GM18858 (cell line): ENCODE data around the gene INVS.
"Not testable (repeated sequence)": the region's sequence is repeated elsewhere in the genome, so short reads cannot be mapped to it uniquely, and the experiment has no call there.

Source experiments
- ATAC-seq: cut with Tn5 transposase; IDR thresholded peaks from one replicate; pipeline ENCODE4 v1.9.1; 2021; ENCODE audit not compliant: unreplicated experiment

INVS gene

DNA sequence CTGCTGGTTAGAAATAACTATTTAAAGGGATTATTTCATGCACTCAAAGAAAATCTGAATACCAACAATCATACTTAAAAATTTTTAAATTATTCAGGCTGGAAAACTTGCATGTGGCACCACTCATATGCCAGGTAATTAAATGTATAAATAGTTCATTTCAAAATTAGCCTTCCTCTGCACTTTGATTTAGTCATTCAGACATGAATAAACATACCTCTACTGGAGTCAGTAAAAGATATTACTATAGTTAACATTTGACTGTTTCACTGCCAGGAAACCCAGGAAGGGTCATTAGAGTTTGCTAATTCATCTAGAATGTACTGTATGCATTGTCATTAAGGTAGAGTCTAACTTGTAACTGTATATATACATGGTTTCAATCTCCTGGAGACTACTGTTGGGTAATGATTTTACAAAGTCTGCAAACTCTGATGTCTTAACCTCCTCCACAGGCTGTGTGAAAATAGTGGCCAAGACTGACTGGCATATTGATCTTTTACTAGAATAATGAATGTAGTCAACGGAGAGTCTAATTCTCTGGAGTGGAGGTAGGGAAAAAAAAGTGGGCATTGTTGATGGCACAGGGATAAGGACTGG, 210.0 kb downstream of the INVS start:
- no peak for ATAC-seq

DNA sequence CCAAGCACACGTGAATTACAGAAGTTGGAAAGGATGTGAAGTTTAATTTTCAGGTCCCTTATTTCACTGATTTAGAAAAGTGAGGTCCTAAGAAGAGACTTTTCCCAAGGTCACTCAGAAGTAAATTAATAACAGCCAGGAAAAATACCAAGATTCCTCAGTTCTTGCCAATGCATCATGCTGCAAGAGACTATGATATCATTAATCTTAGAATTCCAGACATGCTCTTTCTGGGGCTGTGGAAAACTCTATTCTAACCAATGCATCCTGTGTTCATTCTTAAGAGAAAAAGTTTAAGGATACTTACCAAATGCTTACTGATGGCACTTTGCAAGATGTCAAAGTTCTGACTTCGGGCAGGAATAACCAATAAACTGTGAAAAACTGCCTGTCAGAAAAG, 210.9 kb downstream of the INVS start:
- no peak for ATAC-seq

DNA sequence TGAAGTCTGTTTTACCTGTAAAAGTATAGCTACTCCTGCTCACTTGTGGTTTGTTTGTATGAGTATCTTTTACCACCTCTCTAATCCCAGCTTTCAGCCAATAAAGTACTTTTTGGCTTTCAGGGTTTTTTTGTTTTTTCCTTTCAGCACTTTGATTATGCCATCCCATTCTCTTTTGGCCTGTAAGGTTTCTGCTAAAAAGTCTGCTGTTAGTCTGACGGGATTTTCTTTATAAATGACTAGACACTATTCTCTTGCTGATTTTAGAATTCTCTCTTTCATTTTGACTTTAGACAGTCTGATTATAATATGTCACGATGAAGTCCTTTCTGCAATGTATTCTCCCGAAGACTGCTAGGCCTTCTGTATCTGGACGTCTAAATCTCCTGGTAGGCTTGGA, 216.5 kb downstream of the INVS start:
- ATAC-seq = no peak

DNA sequence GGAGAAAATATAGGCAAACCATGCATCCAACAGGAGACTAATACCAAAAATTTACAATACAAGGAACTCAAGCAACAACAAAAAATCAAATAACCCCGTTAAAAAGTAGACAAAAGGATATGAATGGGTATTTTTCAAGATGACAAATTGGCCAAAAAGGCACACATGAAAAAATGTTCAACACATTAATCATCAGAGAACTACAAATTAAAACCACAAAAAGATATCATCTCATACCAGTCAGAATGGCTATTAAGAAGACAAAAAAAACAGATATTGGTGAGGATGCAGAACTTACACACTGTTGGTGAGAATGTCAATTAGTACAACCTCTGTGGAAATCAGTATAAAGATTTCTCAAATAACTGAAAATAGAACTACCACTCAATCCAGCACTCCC, 218.7 kb downstream of the INVS start:
- ATAC-seq = no peak

DNA sequence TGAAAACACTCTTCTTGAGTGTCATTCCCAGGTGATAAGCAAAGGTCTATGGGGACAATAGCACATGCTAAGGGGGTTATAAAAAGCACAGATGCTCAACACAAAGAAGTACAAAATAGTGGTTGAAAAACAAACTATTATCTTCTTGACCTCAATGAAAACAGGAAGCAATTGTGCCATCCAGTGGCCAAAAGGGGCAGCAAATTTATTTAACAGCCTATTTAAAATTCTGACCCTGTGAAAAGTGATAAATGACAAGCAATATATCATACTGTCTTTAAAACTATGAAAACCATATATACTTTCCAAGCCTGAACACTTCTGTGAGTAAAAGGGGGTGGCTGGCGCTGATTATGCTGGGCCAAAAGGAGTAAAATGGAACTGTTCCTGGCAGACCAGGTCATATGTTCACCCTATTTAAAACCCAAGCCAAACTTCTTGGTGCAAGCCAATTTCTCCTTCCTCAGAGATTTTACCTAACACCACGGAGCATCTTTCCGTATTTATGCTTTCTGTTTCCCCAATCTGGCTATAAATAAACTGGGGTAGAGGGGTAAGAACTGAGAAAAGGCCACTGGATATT, 224.0 kb downstream of the INVS start:
- ATAC-seq = no peak

DNA sequence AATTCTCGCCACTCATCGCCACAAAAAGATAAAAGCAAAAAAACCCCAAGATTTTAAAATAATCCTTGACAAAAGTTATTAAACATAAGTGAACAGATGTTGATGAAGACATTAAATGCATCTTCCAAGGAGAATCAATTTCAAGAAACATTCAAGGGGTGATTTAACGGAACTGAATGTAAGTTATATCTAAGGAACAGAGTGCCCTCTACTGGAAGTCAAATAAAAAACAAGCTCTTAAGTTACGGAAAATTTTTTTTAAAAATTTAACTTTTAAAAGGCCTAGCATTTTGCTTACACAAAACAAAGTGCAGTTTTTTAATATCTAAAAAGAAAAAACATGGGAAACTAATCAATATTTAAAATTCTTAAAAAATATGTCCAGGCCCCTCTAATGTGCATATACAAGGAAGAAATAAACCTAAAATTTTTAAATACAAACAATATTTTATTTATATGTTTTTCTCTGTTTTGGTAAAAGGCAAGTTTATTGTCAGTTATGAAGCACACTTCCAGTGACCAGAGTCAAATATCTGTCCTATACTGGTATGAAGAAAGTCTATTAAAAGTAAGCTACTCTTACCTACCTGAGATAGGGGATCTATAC, 225.7 kb downstream of the INVS start:
- no peak for ATAC-seq

DNA sequence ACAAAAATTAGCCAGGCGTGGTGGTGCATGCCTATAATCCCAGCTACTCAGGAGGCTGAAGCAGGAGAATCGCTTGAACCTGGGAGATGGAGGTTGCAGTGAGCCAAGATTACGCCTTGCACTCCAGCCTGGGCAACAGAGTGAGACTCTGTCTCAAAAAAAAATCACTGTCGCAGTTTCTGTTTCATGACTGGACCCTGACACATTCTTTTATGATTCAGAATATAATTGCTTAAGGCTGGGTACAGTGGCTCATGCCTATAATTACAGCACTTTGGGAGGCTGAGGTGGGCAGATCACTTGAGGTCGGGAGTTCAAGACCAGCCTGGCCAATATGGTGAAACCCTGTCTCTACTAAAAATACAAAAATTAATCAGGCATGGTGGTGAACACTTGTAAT, 239.7 kb downstream of the INVS start:
- ATAC-seq = not testable (repeated sequence)

DNA sequence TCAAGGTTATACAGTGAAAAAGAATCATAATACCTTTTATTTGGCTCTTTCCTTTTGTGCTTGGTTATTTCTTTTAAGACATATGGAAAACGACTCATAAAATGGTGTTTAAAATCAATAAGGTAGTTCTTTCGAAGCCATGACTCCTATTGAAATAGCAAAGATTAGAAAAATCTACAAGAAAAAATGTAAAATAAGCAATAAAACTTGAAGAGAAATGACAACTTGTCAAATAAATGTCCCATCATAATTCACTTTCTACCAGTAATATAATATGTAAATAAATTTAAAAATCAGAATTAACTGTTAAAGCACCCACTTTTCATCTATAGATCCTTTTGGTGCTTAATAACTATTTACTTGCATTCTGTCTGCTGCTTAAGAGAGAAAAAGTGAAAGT, 241.2 kb downstream of the INVS start:
- ATAC-seq = no peak

DNA sequence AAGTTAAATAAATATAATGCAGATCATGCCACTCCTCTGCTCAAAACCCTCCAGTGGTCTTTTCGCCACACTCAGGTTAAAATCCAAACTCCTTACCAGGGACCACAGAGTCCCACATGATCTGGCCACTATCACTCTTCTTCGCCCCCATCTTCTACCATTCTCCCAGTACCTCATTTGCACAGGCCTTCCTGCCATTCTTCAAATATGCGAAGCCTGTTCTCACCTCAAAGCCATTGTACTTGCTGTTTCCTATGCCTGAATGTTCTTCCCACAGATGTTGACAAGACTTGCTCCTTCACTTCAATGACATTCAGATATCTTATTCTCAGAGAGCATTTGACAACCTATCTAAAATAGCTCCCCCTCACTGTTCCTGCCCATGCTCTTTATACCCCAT, 242.8 kb downstream of the INVS start:
- no peak for ATAC-seq

DNA sequence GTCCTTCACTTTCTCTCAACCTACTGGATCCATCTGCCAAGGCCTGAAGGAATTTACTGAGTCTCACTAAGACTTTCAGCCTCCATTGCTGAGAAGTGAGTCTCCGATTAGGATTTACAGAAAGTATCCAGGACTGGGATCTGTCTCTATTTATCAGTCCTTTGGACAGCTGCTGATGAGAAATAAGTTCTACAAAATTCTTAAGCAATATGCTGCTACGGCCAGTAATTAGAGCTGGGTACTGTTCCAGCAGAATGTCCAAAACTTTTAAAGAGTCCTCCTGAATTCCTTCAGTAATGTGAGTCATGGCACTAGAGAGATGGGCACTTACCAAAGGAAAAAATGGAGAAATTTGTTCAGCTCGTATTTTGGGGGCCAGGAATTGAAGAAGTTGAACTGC, 247.8 kb downstream of the INVS start:
- ATAC-seq = no peak

DNA sequence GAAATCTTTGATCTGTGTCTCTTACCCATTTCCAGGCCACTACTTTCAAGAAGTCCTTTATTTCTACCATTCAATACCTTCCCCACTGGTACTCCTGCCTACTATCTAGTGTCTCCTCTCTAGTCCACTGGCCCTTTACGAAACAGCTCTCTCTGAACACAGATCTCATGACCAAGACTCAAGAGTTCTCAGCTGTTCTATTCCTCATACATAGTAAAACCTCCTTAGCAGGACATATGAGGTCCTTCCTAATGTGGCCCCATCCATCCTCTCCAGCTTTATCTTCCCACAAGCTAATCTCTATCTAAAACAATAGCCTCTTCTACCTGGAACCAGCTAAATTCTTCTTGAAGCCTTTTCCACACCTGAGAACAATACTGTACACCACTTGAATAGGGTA, 251.1 kb downstream of the INVS start:
- no peak for ATAC-seq
